Activated naive CD8-positive, alpha-beta T cell treated with anti-CD3 and anti-CD28 coated beads for 36 hours (primary cell): ENCODE data around the gene AGBL4. TPM values are rescaled to one million over a fixed set of nuclear protein-coding genes. Genes with fewer than 3 reads are reported as not detected.

Source experiments
- DNase-seq: peaks from one replicate; pipeline ENCODE4 v3.0.0; 2021
- H3K27ac Mint-ChIP-seq: one replicate; pipeline ENCODE4 v1.8.0; 2022; ENCODE audit warnings: mild to moderate bottlenecking, moderate library complexity, mixed read lengths
- H3K27me3 Mint-ChIP-seq: one replicate; pipeline ENCODE4 v1.8.0; 2022; ENCODE audit warnings: mild to moderate bottlenecking, mixed read lengths
- H3K36me3 Mint-ChIP-seq: one replicate; pipeline ENCODE4 v1.8.0; 2021; ENCODE audit warnings: mild to moderate bottlenecking, mixed read lengths
- H3K4me1 Mint-ChIP-seq: one replicate; pipeline ENCODE4 v1.8.0; 2021; ENCODE audit warnings: mixed read lengths
- H3K4me3 Mint-ChIP-seq: one replicate; pipeline ENCODE4 v1.8.0; 2022; ENCODE audit warnings: mild to moderate bottlenecking, moderate library complexity, mixed read lengths
- H3K9me3 Mint-ChIP-seq: one replicate; pipeline ENCODE4 v1.8.0; 2022; ENCODE audit warnings: mixed read lengths
- total RNA-seq, 2 experiments: library from RNA; stranded (reverse); gene quantifications; one replicate each; pipeline ENCODE4 v1.2.3, GENCODE V29; 2021

Gene AGBL4
- total RNA-seq, 2 experiments from 2014 or later, result 0.14 TPM; not detected in 1

- Mint-ChIP-seq H3K9me3 (no peaks in the 10 kb centered on the region), H3K27me3 (peaks cover 6% of the 10 kb centered on the region), H3K4me3 (no peak overlapping the region), H3K27ac (no peak overlapping the region), H3K4me1 (no peaks in the 10 kb centered on the region), H3K36me3 (no peaks in the 10 kb centered on the region)
- no peak for DNase-seq
Measured at GRCh38 chr1:48937732-48938131, 1086.0 kb downstream of the AGBL4 start.

GRCh38 chr1:48936436-48936835, 1087.3 kb downstream of the AGBL4 start:
- H3K27me3 Mint-ChIP-seq, result peaks cover 6% of the 10 kb centered on the region
- H3K27ac Mint-ChIP-seq, result no peak overlapping the region
- no peak overlapping the region for H3K4me3 Mint-ChIP-seq
- no peaks in the 10 kb centered on the region for H3K4me1 Mint-ChIP-seq
- no peaks in the 10 kb centered on the region for H3K36me3 Mint-ChIP-seq
- no peak for DNase-seq
- H3K9me3 Mint-ChIP-seq, result no peaks in the 10 kb centered on the region

DNA sequence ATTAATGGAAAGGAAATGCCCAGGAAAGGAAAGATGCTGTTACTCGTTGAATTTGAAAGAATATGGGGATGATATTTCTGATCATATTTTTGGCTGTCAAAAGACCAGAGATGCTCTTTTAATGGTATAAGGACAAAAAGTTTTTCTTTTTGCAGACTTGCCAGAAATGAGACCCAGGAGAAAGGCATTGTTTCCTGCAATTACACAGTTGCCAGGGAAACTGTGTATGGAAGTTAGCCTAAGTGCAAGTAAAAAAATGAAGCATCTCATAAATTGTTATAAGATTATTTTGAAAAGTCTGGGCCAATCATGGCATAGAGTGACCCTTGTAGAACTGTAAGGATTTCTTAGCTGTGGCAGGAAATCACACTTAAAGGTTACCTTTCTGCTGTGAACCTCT, 1091.4 kb downstream of the AGBL4 start:
- no peaks in the 10 kb centered on the region for H3K36me3 Mint-ChIP-seq
- no peak overlapping the region for H3K4me3 Mint-ChIP-seq
- no peak overlapping the region for H3K27ac Mint-ChIP-seq

GRCh38 chr1:48931506-48932192, 1092.1 kb downstream of the AGBL4 start:
- no peaks in the 10 kb centered on the region for H3K36me3 Mint-ChIP-seq
- no peak overlapping the region for H3K4me3 Mint-ChIP-seq
- H3K4me1 Mint-ChIP-seq, result no peaks in the 10 kb centered on the region
- H3K9me3 Mint-ChIP-seq, result no peaks in the 10 kb centered on the region
- H3K27ac Mint-ChIP-seq, result no peak overlapping the region
- H3K27me3 Mint-ChIP-seq, result peaks cover 3% of the 10 kb centered on the region
- DNase-seq, result no peak

More for the DNA sequence above, 1091.4 kb downstream of the AGBL4 start:
- H3K9me3 Mint-ChIP-seq, result no peaks in the 10 kb centered on the region
- H3K27me3 Mint-ChIP-seq, result peaks cover 3% of the 10 kb centered on the region
- no peak for DNase-seq
- no peaks in the 10 kb centered on the region for H3K4me1 Mint-ChIP-seq

- Mint-ChIP-seq H3K27me3 (peaks cover 3% of the 10 kb centered on the region), H3K4me1 (no peaks in the 10 kb centered on the region), H3K4me3 (no peak overlapping the region), H3K36me3 (no peaks in the 10 kb centered on the region), H3K27ac (no peak overlapping the region), H3K9me3 (no peaks in the 10 kb centered on the region)
- DNase-seq, result no peak
Measured at GRCh38 chr1:48930011-48930410, 1093.7 kb downstream of the AGBL4 start.

DNA sequence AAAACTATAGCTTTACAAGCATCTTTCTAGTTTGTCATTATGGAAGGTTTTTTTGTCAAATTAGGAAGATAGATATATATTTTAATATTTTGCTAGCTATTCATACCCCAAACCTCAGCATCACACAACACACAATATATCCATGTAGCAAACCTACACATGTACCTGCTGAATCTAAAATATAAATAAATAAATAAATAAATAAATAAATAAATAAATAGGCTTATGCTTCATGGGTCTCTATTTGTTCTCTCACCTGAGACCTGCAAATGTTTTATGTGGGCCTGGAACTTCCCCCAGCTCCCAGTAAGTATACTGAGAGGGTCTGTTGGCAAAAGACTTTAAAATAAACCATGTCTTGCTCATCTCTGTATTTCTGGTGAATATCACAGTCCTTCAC, 1099.7 kb downstream of the AGBL4 start:
- Mint-ChIP-seq H3K27me3 (no peaks in the 10 kb centered on the region), H3K4me1 (no peaks in the 10 kb centered on the region), H3K36me3 (no peaks in the 10 kb centered on the region), H3K4me3 (no peak overlapping the region), H3K27ac (no peak overlapping the region), H3K9me3 (no peaks in the 10 kb centered on the region)
- DNase-seq, result no peak

GRCh38 chr1:48923116-48923515, 1100.6 kb downstream of the AGBL4 start:
- H3K4me3 Mint-ChIP-seq, result no peak overlapping the region
- no peaks in the 10 kb centered on the region for H3K36me3 Mint-ChIP-seq
- no peaks in the 10 kb centered on the region for H3K27me3 Mint-ChIP-seq
- no peaks in the 10 kb centered on the region for H3K4me1 Mint-ChIP-seq
- no peak for DNase-seq
- no peak overlapping the region for H3K27ac Mint-ChIP-seq
- no peaks in the 10 kb centered on the region for H3K9me3 Mint-ChIP-seq

DNA sequence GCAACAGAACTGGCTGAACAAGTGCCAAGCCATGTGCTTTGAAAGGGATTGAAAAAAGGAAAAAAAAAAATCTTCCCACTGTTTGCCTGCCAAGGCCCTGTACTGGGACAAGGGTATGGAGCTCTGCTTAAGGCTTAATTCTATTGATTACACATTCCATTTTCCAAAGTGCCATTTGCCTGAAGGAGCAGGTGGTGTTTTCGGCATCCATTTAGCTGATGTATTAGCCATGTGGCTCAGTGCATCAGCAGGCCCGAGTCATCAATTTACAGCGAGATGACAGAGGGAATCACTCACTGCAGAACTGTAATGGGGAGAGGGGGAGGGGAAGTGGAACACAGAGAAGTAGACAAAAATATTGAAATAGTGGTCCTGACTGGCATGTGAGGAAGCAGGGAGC, 1102.9 kb downstream of the AGBL4 start:
- Mint-ChIP-seq H3K27me3 (peaks cover 3% of the 10 kb centered on the region), H3K9me3 (no peaks in the 10 kb centered on the region), H3K36me3 (no peaks in the 10 kb centered on the region), H3K4me3 (no peak overlapping the region), H3K27ac (no peak overlapping the region), H3K4me1 (no peaks in the 10 kb centered on the region)
- no peak for DNase-seq

- DNase-seq, result no peak
- Mint-ChIP-seq H3K4me3 (no peak overlapping the region), H3K4me1 (no peaks in the 10 kb centered on the region), H3K36me3 (no peaks in the 10 kb centered on the region), H3K27ac (no peak overlapping the region), H3K27me3 (peaks cover 3% of the 10 kb centered on the region), H3K9me3 (no peaks in the 10 kb centered on the region)
Measured at GRCh38 chr1:48917901-48918603, 1105.7 kb downstream of the AGBL4 start.

- no peaks in the 10 kb centered on the region for H3K4me1 Mint-ChIP-seq
Measured at GRCh38 chr1:48917070-48917454, 1106.7 kb downstream of the AGBL4 start.

GRCh38 chr1:48916130-48917069, 1107.4 kb downstream of the AGBL4 start:
- Mint-ChIP-seq H3K4me3 (no peak overlapping the region), H3K27me3 (peaks cover 3% of the 10 kb centered on the region), H3K9me3 (no peaks in the 10 kb centered on the region), H3K27ac (no peak overlapping the region), H3K36me3 (no peaks in the 10 kb centered on the region), H3K4me1 (no peaks in the 10 kb centered on the region)
- no peak for DNase-seq

More at GRCh38 chr1:48917070-48917454, 1106.7 kb downstream of the AGBL4 start:
- Mint-ChIP-seq H3K4me3 (no peak overlapping the region), H3K9me3 (no peaks in the 10 kb centered on the region), H3K27me3 (peaks cover 3% of the 10 kb centered on the region), H3K27ac (no peak overlapping the region), H3K36me3 (no peaks in the 10 kb centered on the region)
- no peak for DNase-seq

- H3K4me1 Mint-ChIP-seq, result no peaks in the 10 kb centered on the region
- DNase-seq, result no peak
- H3K4me3 Mint-ChIP-seq, result no peak overlapping the region
- H3K36me3 Mint-ChIP-seq, result no peaks in the 10 kb centered on the region
- no peaks in the 10 kb centered on the region for H3K9me3 Mint-ChIP-seq
- H3K27ac Mint-ChIP-seq, result no peak overlapping the region
- H3K27me3 Mint-ChIP-seq, result peaks cover 4% of the 10 kb centered on the region
Measured at GRCh38 chr1:48908606-48909005, 1115.1 kb downstream of the AGBL4 start.

DNA sequence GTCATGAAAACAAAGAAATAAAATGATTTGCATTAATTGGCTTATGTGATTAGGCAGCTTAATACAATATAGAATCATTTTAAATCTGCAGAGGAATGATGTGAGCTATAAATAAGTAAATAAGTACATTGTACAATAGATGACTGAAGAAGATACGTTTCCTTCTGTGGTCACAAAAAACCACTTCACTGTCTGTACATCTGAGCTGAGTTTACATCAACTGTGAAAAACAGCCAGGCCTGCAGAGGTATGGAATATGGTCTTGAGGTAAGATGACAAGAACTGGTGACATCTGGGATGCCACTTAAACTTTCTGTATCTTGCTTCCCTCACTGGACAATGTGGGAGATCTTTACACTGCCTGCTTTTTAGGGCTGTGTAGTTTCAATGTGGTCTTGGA, 1117.0 kb downstream of the AGBL4 start:
- DNase-seq, result no peak
- no peak overlapping the region for H3K27ac Mint-ChIP-seq
- peaks cover 4% of the 10 kb centered on the region for H3K27me3 Mint-ChIP-seq
- H3K9me3 Mint-ChIP-seq, result no peaks in the 10 kb centered on the region
- no peaks in the 10 kb centered on the region for H3K36me3 Mint-ChIP-seq
- no peaks in the 10 kb centered on the region for H3K4me1 Mint-ChIP-seq
- H3K4me3 Mint-ChIP-seq, result no peak overlapping the region

- H3K9me3 Mint-ChIP-seq, result no peaks in the 10 kb centered on the region
- peaks cover 4% of the 10 kb centered on the region for H3K27me3 Mint-ChIP-seq
- H3K36me3 Mint-ChIP-seq, result no peaks in the 10 kb centered on the region
- H3K4me3 Mint-ChIP-seq, result no peak overlapping the region
- no peak overlapping the region for H3K27ac Mint-ChIP-seq
- H3K4me1 Mint-ChIP-seq, result no peaks in the 10 kb centered on the region
- no peak for DNase-seq
Measured at GRCh38 chr1:48906164-48906563, 1117.6 kb downstream of the AGBL4 start.

- no peak overlapping the region for H3K4me3 Mint-ChIP-seq
- no peaks in the 10 kb centered on the region for H3K4me1 Mint-ChIP-seq
- no peak overlapping the region for H3K27ac Mint-ChIP-seq
- no peak for DNase-seq
- H3K27me3 Mint-ChIP-seq, result peaks cover 4% of the 10 kb centered on the region
- no peaks in the 10 kb centered on the region for H3K9me3 Mint-ChIP-seq
- H3K36me3 Mint-ChIP-seq, result no peaks in the 10 kb centered on the region
Measured at GRCh38 chr1:48903291-48903690, 1120.5 kb downstream of the AGBL4 start.
